Fibroblast of gingiva (primary cell): ENCODE measurements around the gene HLA-B.

Source experiments
- DNase-seq: peaks from one replicate; pipeline ENCODE4 v3.0.0-alpha.2; 2011; ENCODE audit warnings: low read depth

Gene HLA-B

GRCh38 chr6:31352683-31353383 lies 4.1 kb downstream of the HLA-B start:
- no peak for DNase-seq

- DNase-seq: no peak
Observed at GRCh38 chr6:31352310-31352682, 4.7 kb downstream of the HLA-B start.

- DNase-seq: no peak
Observed at GRCh38 chr6:31351401-31352309, 5.3 kb downstream of the HLA-B start.

- DNase-seq: no peak
Observed at GRCh38 chr6:31351033-31351380, 6.0 kb downstream of the HLA-B start.

- DNase-seq: no peak
Observed at GRCh38 chr6:31350196-31351032, 6.6 kb downstream of the HLA-B start.

- no peak for DNase-seq
Observed at GRCh38 chr6:31349301-31349700, 7.7 kb downstream of the HLA-B start.

GRCh38 chr6:31345026-31345730 lies 11.8 kb downstream of the HLA-B start:
- no peak for DNase-seq

- DNase-seq: no peak
Observed at GRCh38 chr6:31340228-31340627, 16.8 kb downstream of the HLA-B start.

GRCh38 chr6:31339210-31339609 lies 17.8 kb downstream of the HLA-B start:
- DNase-seq: no peak

- DNase-seq: no peak
Observed at GRCh38 chr6:31336896-31337496, 20.0 kb downstream of the HLA-B start.

- DNase-seq: no peak
Observed at GRCh38 chr6:31332637-31333602, 24.1 kb downstream of the HLA-B start.

GRCh38 chr6:31328355-31328960 lies 28.5 kb downstream of the HLA-B start:
- DNase-seq: no peak

GRCh38 chr6:31321820-31322219 lies 35.2 kb downstream of the HLA-B start:
- DNase-seq: no peak

GRCh38 chr6:31321005-31321707 lies 35.8 kb downstream of the HLA-B start:
- DNase-seq: no peak

GRCh38 chr6:31317036-31317435 lies 39.9 kb downstream of the HLA-B start:
- DNase-seq: no peak

- no peak for DNase-seq
Observed at GRCh38 chr6:31309641-31310040, 47.3 kb downstream of the HLA-B start.

- no peak for DNase-seq
Observed at GRCh38 chr6:31308845-31309175, 48.2 kb downstream of the HLA-B start.

GRCh38 chr6:31308050-31308844 lies 48.7 kb downstream of the HLA-B start:
- no peak for DNase-seq

- no peak for DNase-seq
Observed at GRCh38 chr6:31307669-31308049, 49.3 kb downstream of the HLA-B start.
